ENCODE data around the gene GPD2.

The GPD2 gene

DNA sequence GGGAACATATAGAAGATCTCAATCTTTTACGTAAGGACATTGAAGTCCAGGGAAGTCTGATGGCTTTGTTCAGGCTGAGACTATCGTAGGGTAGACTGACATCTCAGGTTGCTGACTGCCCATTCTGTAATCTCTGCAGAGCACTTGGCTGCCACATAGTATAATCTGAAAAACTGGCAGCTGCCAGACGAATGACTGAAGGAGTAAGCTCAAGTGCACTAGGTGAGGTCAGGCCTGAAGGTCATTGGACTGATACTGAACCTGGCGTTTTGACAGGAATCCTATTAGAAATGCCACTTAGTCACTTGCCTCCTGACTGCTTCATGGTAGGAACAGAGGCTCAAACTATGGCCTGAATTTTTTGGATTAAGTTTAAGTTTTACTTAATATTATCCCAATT is 23.5 kb downstream of the GPD2 start:
- no peak overlapping the region for H3K4me3 ChIP-seq (ENCODE audit: low read length)
- no peak for DNase-seq (ENCODE audit: low read depth)
- TF ChIP-seq, protein P1, sequence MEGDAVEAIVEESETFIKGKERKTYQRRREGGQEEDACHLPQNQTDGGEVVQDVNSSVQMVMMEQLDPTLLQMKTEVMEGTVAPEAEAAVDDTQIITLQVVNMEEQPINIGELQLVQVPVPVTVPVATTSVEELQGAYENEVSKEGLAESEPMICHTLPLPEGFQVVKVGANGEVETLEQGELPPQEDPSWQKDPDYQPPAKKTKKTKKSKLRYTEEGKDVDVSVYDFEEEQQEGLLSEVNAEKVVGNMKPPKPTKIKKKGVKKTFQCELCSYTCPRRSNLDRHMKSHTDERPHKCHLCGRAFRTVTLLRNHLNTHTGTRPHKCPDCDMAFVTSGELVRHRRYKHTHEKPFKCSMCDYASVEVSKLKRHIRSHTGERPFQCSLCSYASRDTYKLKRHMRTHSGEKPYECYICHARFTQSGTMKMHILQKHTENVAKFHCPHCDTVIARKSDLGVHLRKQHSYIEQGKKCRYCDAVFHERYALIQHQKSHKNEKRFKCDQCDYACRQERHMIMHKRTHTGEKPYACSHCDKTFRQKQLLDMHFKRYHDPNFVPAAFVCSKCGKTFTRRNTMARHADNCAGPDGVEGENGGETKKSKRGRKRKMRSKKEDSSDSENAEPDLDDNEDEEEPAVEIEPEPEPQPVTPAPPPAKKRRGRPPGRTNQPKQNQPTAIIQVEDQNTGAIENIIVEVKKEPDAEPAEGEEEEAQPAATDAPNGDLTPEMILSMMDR (IDR thresholded peaks at IDR 0.05; ENCODE audit: insufficient read depth, low read depth, low read length, missing control alignments) = no peak

GRCh38 chr2:156464106-156464505 is 27.9 kb downstream of the GPD2 start:
- TF ChIP-seq, protein P1 (IDR thresholded peaks at IDR 0.05; ENCODE audit: insufficient read depth, low read depth, low read length, missing control alignments) = no peak
- peak; percentile 36 for DNase-seq (ENCODE audit: low read depth)
- no peak overlapping the region for H3K4me3 ChIP-seq (ENCODE audit: low read length)

GRCh38 chr2:156465573-156465972 is 29.4 kb downstream of the GPD2 start:
- DNase-seq (ENCODE audit: low read depth) = no peak
- no peak overlapping the region for H3K4me3 ChIP-seq (ENCODE audit: low read length)
- TF ChIP-seq, protein P1 (IDR thresholded peaks at IDR 0.05; ENCODE audit: insufficient read depth, low read depth, low read length, missing control alignments) = no peak

GRCh38 chr2:156466739-156467405 is 30.7 kb downstream of the GPD2 start:
- DNase-seq (ENCODE audit: low read depth) = peak; percentile 34
- TF ChIP-seq, protein P1 (IDR thresholded peaks at IDR 0.05; ENCODE audit: insufficient read depth, low read depth, low read length, missing control alignments) = no peak
- no peak overlapping the region for H3K4me3 ChIP-seq (ENCODE audit: low read length)

DNA sequence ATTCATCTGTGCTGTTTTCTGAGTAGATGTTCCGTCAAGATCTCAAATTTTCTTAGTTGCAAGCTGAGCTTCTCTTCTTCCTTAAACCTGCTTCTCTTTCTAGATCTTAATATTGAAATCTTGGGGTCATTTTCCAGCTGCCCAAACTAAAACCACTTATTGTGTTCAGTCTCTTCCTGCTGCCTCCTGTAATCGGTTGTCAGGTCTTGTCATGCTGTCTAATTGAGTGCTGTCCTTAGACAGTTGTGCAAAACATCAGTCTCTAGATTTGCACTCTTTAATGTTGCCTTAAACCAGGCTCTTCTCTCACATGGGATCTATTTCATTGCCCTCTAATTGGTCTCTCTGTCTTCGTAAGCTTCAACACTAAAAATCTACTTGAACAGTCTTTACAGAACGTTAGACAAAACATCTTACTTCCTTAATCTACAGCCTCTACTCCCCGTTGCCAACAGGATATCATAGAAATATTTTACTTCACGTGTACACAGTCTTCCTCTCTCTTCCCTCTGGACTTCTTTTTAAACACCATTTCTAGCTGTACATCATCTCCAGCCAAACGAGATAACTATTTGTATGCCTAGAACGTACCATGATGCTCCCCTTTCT is 34.9 kb downstream of the GPD2 start:
- TF ChIP-seq, protein P1 (IDR thresholded peaks at IDR 0.05; ENCODE audit: insufficient read depth, low read depth, low read length, missing control alignments) = no peak
- DNase-seq (ENCODE audit: low read depth) = no peak
- no peak overlapping the region for H3K4me3 ChIP-seq (ENCODE audit: low read length)

DNA sequence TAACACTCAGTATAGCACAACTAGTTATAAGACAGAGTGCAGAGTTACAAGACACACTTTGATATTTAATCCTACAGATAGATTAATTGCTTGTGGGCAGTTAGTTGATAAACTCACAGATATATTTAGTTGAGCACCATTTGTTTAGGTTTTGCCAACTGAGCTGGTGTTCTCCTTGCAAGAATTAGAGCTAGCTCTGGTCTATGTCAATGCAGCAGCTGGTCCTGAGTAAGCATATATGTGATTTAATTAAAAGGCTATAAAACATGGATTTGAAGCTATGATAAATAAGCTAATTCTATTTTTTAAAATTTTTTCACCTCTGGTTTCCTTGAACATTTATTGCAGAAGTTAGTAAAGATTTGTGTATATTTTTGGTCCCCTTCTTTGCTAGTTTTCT is 35.6 kb downstream of the GPD2 start:
- H3K4me3 ChIP-seq (ENCODE audit: low read length) = no peak overlapping the region
- DNase-seq (ENCODE audit: low read depth) = no peak
- TF ChIP-seq, protein P1 (IDR thresholded peaks at IDR 0.05; ENCODE audit: insufficient read depth, low read depth, low read length, missing control alignments) = no peak

GRCh38 chr2:156472686-156473085 is 36.5 kb downstream of the GPD2 start:
- no peak overlapping the region for H3K4me3 ChIP-seq (ENCODE audit: low read length)
- TF ChIP-seq, protein P1 (IDR thresholded peaks at IDR 0.05; ENCODE audit: insufficient read depth, low read depth, low read length, missing control alignments) = no peak
- no peak for DNase-seq (ENCODE audit: low read depth)
